ENCODE results near the gene TRAM2.
"Not testable (repeated sequence)": the region's sequence is repeated elsewhere in the genome, so short reads cannot be mapped to it uniquely, and the experiment has no call there.

The TRAM2 gene

GRCh38 chr6:52474173-52474572 is 102.7 kb downstream of the TRAM2 start:
- DNase-seq, result no peak

DNA sequence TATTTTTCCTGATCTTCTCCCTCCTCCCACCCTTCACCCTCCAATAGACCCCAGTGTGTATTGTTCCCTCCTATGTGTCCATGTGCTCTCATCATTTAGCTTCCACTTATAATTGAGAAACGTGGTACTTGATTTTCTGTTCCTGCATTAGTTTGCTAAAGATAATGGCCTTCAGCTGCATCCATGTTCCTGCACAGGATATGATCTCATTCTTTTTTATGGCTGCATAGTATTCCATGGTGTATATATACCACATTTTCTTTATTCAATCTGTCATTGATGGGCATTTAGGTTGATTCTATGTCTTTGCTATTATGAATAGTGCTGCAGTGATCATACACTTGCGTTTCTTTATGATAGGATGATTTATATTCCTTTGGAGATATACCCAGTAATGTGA is 115.7 kb downstream of the TRAM2 start:
- not testable (repeated sequence) for DNase-seq

DNA sequence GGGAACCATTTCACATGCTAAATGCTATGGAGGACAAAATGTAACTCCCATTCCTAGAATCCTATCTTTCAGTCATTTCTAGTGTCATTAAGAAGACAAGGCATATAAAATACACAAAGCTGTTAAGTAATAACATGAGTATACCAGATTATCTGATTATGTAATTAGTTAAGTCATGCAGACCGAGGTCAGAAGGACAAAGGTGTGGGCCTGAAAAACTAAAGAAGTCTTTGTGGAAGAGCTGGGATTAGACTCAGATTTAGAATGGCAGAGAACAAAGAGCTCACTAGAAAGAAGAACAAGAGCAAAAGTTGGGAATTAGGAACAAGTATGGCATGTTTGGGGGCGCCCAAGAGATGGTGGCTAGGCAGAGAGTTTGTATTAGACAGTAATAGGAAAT is 119.8 kb downstream of the TRAM2 start:
- no peak for DNase-seq

DNA sequence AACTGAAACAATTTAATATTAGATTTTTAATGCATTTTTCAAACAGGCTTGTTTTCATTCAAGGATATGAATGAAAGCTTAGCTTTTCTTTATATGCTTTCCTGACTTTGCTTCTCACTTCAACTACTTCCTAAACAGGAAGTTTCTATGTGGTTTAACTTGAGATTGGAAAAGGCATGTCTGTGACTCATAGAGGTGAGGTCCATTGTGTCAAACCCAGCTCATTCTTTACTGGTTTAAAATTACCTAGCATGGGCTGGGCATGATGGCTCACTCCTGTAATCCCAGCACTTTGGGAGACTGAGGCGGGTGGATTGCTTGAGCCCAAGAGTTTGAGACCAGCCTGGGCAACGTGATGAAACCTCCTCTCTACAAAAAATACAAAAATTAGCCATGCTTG is 122.3 kb downstream of the TRAM2 start:
- DNase-seq, result no peak
